DND-41 (cell line): ENCODE data around the gene MAP2K2.

Experiments used
- ATAC-seq: fragments of 200-7000 bp; cut with Tn5 transposase; 3 replicates; pipeline ENCODE4 v1.9.1; 2021; ENCODE audit warnings: low read depth; ENCODE audit not compliant: insufficient read depth
- DNase-seq: peaks from one replicate; pipeline ENCODE4 v3.0.0-alpha.2; 2020
- H2AFZ ChIP-seq: 2 replicates; pipeline ENCODE4 v1.6.0; 2012; ENCODE audit warnings: low read depth, low read length
- H3K27ac ChIP-seq: 2 replicates; pipeline ENCODE4 v1.5.1; 2012; ENCODE audit warnings: low read length, inconsistent platforms
- H3K27me3 ChIP-seq: fragments of 200-600 bp; sonication (generic); 2 replicates; pipeline ENCODE4 v1.6.0; 2012; ENCODE audit warnings: low read length, mild to moderate bottlenecking, inconsistent platforms; ENCODE audit not compliant: insufficient read depth, poor library complexity
- H3K36me3 ChIP-seq: 2 replicates; pipeline ENCODE4 v1.5.1; 2012; ENCODE audit warnings: low read length, inconsistent platforms; ENCODE audit not compliant: insufficient read depth
- H3K4me1 ChIP-seq: 2 replicates; pipeline ENCODE4 v1.5.1; 2012; ENCODE audit warnings: mild to moderate bottlenecking, low read length; ENCODE audit not compliant: insufficient read depth
- H3K4me2 ChIP-seq: 2 replicates; pipeline ENCODE4 v1.6.0; 2012; ENCODE audit warnings: mild to moderate bottlenecking, moderate library complexity, low read length, inconsistent platforms; ENCODE audit not compliant: insufficient read depth
- H3K4me3 ChIP-seq, 2 experiments: fragments of 200-600 bp in 1 of 2; shearing (Covaris generic) in 1 of 2; 2 replicates each; pipeline ENCODE4 v1.5.1; 2012 to 2016; ENCODE audit warnings: inconsistent platforms in 2 of 2, low read length in 2 of 2, mild to moderate bottlenecking in 2 of 2, low read depth in 1 of 2, moderate library complexity in 1 of 2
- H3K79me2 ChIP-seq: 2 replicates; pipeline ENCODE4 v1.6.0; 2012; ENCODE audit warnings: low read length, inconsistent platforms; ENCODE audit not compliant: insufficient read depth
- H3K9ac ChIP-seq: 2 replicates; pipeline ENCODE4 v1.6.0; 2012; ENCODE audit warnings: low read depth, mild to moderate bottlenecking, inconsistent platforms, low read length, moderate library complexity
- H3K9me3 ChIP-seq: 2 replicates; pipeline ENCODE4 v1.5.1; 2012; ENCODE audit warnings: low read length, moderate library complexity, mild to moderate bottlenecking, inconsistent platforms; ENCODE audit not compliant: insufficient read depth, severe bottlenecking
- H4K20me1 ChIP-seq: 2 replicates; pipeline ENCODE4 v1.6.0; 2012; ENCODE audit warnings: low read length; ENCODE audit not compliant: insufficient read depth
- EZH2 ChIP-seq: IDR thresholded peaks from 3 replicates; pipeline ENCODE4 v1.6.1; 2012; ENCODE audit warnings: borderline replicate concordance, low read depth, mild to moderate bottlenecking, moderate library complexity, low read length, inconsistent platforms; ENCODE audit not compliant: severe bottlenecking
- TF ChIP-seq, protein P1 (sequence below): IDR thresholded peaks from 2 replicates; pipeline ENCODE4 v1.5.1; 2012; ENCODE audit warnings: borderline replicate concordance, low read length, moderate library complexity, mild to moderate bottlenecking; ENCODE audit not compliant: poor library complexity, severe bottlenecking; ENCODE audit errors: extremely low read depth

MAP2K2 gene

DNA sequence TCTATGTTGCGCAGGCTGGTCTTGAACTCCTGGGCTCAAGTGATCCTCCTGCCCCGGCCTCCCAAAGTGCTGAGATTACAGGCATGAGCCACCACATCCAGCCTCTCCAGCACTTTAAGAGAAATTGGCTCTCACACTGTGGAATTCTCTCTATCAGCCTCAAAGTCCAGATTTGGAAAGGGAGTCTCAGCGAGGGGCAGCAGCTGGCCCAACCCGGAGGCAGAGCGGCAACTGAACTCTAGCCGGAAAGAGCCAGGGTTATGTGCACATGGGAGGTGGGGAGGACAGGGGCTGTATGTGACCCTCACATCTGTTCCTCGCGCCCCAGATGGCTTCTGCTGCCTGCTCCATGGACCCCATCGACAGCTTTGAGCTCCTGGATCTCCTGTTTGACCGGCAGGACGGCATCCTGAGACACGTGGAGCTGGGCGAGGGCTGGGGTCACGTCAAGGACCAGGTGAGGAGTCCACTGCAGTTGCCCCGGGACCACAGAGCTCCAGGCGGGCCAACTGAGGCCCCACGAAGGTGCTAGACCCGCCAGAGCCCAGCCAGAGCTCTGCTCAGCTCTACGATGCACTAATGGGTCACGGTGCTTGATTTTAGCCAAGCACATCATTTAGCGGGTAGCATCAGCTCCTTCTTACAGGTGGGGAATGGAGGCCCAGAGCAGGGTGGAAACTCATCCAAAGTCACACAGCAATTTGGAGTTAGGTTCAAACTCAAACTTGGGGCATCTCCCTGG, 30.8 kb upstream of the MAP2K2 start:
- Histone ChIP-seq H3K4me2 (no peak overlapping the region), H3K9ac (no peak overlapping the region), H3K4me3 (no peak overlapping the region), H3K4me1 (peaks cover 8% of the 10 kb centered on the region), H3K27ac (no peak overlapping the region), H3K79me2 (no peaks in the 10 kb centered on the region), H2AFZ (no peak overlapping the region), H3K27me3 (no peaks in the 10 kb centered on the region), H3K36me3 (no peaks in the 10 kb centered on the region), H3K9me3 (no peaks in the 10 kb centered on the region), H4K20me1 (no peaks in the 10 kb centered on the region)
- ATAC-seq, result no peak
- TF ChIP-seq, protein P1, sequence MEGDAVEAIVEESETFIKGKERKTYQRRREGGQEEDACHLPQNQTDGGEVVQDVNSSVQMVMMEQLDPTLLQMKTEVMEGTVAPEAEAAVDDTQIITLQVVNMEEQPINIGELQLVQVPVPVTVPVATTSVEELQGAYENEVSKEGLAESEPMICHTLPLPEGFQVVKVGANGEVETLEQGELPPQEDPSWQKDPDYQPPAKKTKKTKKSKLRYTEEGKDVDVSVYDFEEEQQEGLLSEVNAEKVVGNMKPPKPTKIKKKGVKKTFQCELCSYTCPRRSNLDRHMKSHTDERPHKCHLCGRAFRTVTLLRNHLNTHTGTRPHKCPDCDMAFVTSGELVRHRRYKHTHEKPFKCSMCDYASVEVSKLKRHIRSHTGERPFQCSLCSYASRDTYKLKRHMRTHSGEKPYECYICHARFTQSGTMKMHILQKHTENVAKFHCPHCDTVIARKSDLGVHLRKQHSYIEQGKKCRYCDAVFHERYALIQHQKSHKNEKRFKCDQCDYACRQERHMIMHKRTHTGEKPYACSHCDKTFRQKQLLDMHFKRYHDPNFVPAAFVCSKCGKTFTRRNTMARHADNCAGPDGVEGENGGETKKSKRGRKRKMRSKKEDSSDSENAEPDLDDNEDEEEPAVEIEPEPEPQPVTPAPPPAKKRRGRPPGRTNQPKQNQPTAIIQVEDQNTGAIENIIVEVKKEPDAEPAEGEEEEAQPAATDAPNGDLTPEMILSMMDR, result no peak
- TF ChIP-seq EZH2, result no peak
- DNase-seq, result no peak

DNA sequence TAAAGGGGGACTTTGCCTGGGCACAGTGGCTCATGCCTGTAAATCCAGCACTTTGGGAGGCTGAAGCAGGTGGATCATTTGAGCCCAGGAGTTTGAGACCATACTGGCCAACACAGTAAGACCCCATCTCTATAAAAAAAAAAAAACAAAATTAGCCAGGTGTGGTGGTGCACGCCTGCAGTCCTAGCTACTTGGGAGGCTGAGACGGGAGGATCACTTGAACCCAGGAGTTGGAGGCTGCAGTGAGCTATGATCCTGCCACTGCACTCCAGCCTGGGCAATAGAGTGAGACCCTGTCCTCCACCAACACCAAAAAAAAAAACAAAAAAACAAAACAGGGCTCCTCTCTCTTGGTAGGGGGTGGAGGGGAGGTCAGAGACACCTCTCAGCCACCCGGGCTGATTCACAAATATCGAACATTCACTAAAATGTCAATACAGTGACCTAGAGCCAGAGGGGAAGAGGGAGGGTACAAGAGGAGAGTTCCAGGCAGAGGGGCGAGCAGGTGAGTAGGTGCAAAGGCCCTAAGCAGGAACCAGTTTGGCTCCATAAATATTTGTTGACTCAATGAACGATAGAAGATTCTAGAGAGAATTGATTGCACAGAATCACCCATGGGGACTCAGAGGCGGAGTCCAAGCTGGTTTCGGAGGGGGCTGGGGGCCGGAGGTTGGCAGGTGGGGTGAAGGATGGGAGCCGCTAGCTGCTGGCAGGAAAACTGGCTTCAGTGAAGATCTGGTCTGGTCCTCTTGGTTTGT, 28.5 kb upstream of the MAP2K2 start:
- Histone ChIP-seq H4K20me1 (no peaks in the 10 kb centered on the region), H3K27me3 (no peaks in the 10 kb centered on the region), H3K27ac (no peak overlapping the region), H3K36me3 (no peaks in the 10 kb centered on the region), H3K4me2 (no peak overlapping the region), H3K79me2 (no peaks in the 10 kb centered on the region), H3K4me1 (peaks cover 8% of the 10 kb centered on the region), H3K9ac (no peak overlapping the region), H2AFZ (no peak overlapping the region), H3K9me3 (no peaks in the 10 kb centered on the region), H3K4me3 (no peak overlapping the region)
- ATAC-seq, result no peak
- TF ChIP-seq, protein P1, result no peak
- TF ChIP-seq EZH2, result no peak
- DNase-seq, result no peak

- H3K27me3 ChIP-seq, result no peaks in the 10 kb centered on the region
- no peaks in the 10 kb centered on the region for H3K36me3 ChIP-seq
- ATAC-seq (no peak), DNase-seq (no peak)
- no peaks in the 10 kb centered on the region for H3K79me2 ChIP-seq
- H3K9me3 ChIP-seq, result no peaks in the 10 kb centered on the region
- no peak overlapping the region for H2AFZ ChIP-seq
- peaks cover 8% of the 10 kb centered on the region for H3K4me1 ChIP-seq
- H3K4me3 ChIP-seq, result no peak overlapping the region
- TF ChIP-seq, protein P1, result no peak
- no peak for TF ChIP-seq EZH2
- H3K27ac ChIP-seq, result no peak overlapping the region
- H4K20me1 ChIP-seq, result no peaks in the 10 kb centered on the region
- no peak overlapping the region for H3K4me2 ChIP-seq
- no peak overlapping the region for H3K9ac ChIP-seq
Measured at GRCh38 chr19:4151623-4152022, 27.7 kb upstream of the MAP2K2 start.
